HepG2 (cell line): ENCODE results near the gene ZNF217. TPM values are rescaled to one million over a fixed set of nuclear protein-coding genes. Genes with fewer than 3 reads are reported as not detected.

Experiments
- ARNT2 ChIP-seq: sonication (generic); formaldehyde crosslinking; IDR thresholded peaks from 2 replicates; pipeline ENCODE4 v1.8.0; 2022; ENCODE audit warnings: mild to moderate bottlenecking, low read depth, missing genetic modification reagents, moderate library complexity
- ATF7-NPFF ChIP-seq: sonication (generic); formaldehyde crosslinking; IDR thresholded peaks from 2 replicates; pipeline ENCODE4 v1.8.1; 2023; ENCODE audit warnings: mild to moderate bottlenecking, low read depth, missing genetic modification reagents, moderate library complexity
- FOXK1 ChIP-seq: sonication (generic); formaldehyde crosslinking; IDR thresholded peaks from 2 replicates; pipeline ENCODE4 v1.4.0; 2020; ENCODE audit warnings: low read depth, missing genetic modification reagents, borderline replicate concordance
- FOXM1 ChIP-seq: sonication (generic); formaldehyde crosslinking; IDR thresholded peaks from 2 replicates; pipeline ENCODE4 v1.5.0; 2020; ENCODE audit warnings: missing genetic modification reagents
- FOXO1 ChIP-seq: sonication (generic); formaldehyde crosslinking; IDR thresholded peaks from 2 replicates; pipeline ENCODE4 v1.4.0; 2020; ENCODE audit warnings: missing genetic modification reagents
- MTA1 ChIP-seq: sonication (generic); formaldehyde crosslinking; IDR thresholded peaks from 2 replicates; pipeline ENCODE4 v1.4.0; 2020; ENCODE audit warnings: missing genetic modification reagents, mild to moderate bottlenecking, borderline replicate concordance
- PHF8 ChIP-seq: sonication (generic); formaldehyde crosslinking; IDR thresholded peaks from 2 replicates; pipeline ENCODE4 v1.5.0; 2020; ENCODE audit warnings: missing genetic modification reagents
- RORA ChIP-seq: sonication (generic); formaldehyde crosslinking; IDR thresholded peaks from 2 replicates; pipeline ENCODE4 v1.5.0; 2020; ENCODE audit warnings: mild to moderate bottlenecking, missing genetic modification reagents, moderate library complexity
- SAP130 ChIP-seq: IDR thresholded peaks from 2 replicates; pipeline ENCODE4 v1.6.1; 2016; ENCODE audit warnings: low read depth
- SOX5 ChIP-seq: IDR thresholded peaks from 2 replicates; pipeline ENCODE4 v1.6.1; 2016; ENCODE audit warnings: borderline replicate concordance
- THAP11 ChIP-seq: IDR thresholded peaks from 2 replicates; pipeline ENCODE4 v1.6.1; 2016; ENCODE audit warnings: missing biosample characterization, missing genetic modification reagents
- ZBTB25 ChIP-seq: IDR thresholded peaks from 2 replicates; pipeline ENCODE4 v1.6.1; 2018; ENCODE audit warnings: missing genetic modification reagents
- polyA plus RNA-seq, 8 experiments: library from polyadenylated mRNA; depleted of rRNA in 3 of 8; stranded (reverse) in 7 of 8; unstranded in 1 of 8; fragments of >200 nt; fragmentation: Illumina TruSeq in 4 of 8; extraction: Trizol in 4 of 8; gene quantifications; 2 replicates each; pipeline versions ENCODE4 v1.2.1 to v1.2.3, GENCODE V29; 2011 to 2016; ENCODE audit warnings: low read depth in 4 of 8, missing spikeins in 1 of 8, mixed read lengths in 1 of 8; ENCODE audit not compliant: insufficient read depth in 1 of 8
- total RNA-seq, 5 experiments: library from RNA; depleted of rRNA; stranded (reverse); fragments of >200 nt; fragmentation: Illumina TruSeq; extraction: Trizol; gene quantifications; 2 replicates each; pipeline ENCODE4 v1.2.3, GENCODE V29; 2016; ENCODE audit warnings: low read depth in 1 of 5
- TF ChIP-seq, protein P1 (sequence below): sonication (generic); formaldehyde crosslinking; IDR thresholded peaks from 2 replicates; pipeline ENCODE4 v1.5.0; 2020; ENCODE audit warnings: mild to moderate bottlenecking, missing genetic modification reagents
- TF ChIP-seq, protein P2 (sequence below): sonication (generic); formaldehyde crosslinking; IDR thresholded peaks from 2 replicates; pipeline ENCODE4 v1.4.0; 2020; ENCODE audit warnings: missing genetic modification reagents, mild to moderate bottlenecking, borderline replicate concordance

ZNF217 gene
- total and polyA plus RNA-seq, 2 of the 13 experiments (the other 11 are each of a cell fraction or from before 2014, with no cell fraction given): 22.3 to 29.8 TPM

DNA sequence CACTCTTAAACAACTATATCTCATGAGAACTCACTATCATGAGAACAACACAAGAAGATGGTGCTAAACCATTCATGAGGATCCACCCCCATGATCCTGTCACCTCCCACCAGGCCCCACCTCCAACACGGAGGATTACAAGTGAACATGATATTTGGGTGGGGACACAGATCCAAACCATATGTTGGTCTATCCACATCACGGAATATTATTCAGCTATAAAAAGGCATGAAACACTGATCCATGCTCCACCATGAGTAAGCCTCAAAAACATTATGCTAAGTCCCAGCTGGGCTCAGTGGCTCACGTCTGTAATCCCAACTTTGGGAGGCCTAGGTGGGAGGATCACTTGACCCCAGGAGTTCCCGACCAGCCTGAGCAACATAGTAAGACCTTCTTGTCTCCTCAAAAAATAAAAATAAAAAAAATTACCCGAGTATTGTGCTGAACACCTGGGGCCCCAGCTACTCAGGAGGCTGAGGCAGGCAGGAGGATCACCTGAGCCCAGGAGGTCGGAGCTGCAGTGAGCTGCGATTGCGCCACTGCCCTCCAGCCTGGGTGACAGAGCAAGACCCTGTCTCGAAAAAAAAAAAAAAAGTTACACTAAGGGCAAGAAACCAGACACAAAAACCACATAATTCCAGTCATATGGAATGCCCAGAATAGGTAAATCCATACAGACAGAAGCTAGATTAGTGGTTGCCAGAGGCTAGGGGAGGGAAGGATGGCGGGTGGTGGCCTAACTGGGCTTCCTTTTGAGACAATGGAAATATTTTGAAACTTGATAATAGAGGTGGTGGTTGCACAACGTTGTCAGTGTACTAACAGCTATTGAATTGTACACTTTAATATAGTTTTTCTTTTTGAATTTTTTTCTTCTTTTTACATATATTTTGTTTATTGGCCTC lies 43.1 kb downstream of the ZNF217 start (continued):
- TF ChIP-seq, protein P1, sequence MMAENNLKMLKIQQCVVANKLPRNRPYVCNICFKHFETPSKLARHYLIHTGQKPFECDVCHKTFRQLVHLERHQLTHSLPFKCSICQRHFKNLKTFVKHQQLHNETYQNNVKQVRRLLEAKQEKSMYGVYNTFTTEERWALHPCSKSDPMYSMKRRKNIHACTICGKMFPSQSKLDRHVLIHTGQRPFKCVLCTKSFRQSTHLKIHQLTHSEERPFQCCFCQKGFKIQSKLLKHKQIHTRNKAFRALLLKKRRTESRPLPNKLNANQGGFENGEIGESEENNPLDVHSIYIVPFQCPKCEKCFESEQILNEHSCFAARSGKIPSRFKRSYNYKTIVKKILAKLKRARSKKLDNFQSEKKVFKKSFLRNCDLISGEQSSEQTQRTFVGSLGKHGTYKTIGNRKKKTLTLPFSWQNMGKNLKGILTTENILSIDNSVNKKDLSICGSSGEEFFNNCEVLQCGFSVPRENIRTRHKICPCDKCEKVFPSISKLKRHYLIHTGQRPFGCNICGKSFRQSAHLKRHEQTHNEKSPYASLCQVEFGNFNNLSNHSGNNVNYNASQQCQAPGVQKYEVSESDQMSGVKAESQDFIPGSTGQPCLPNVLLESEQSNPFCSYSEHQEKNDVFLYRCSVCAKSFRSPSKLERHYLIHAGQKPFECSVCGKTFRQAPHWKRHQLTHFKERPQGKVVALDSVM (CRISPR knock-in tag): peak; percentile 97
- TF ChIP-seq PHF8 (CRISPR knock-in tag) (0 out of 2 replicates have a peak, but pooled peaks have one; percentile 27), ATF7-NPFF (CRISPR knock-in tag) (no peak), THAP11 (CRISPR knock-in tag) (peak; percentile 34; the same call in 1 of the 2 replicates), ZBTB25 (0 out of 2 replicates have a peak, but pooled peaks have one; percentile 16), RORA (CRISPR knock-in tag) (no peak), ARNT2 (no peak), SAP130 (CRISPR knock-in tag) (0 out of 2 replicates have a peak, but pooled peaks have one; percentile 21), FOXK1 (CRISPR knock-in tag) (0 out of 2 replicates have a peak, but pooled peaks have one; percentile 22), MTA1 (0 out of 2 replicates have a peak, but pooled peaks have one; percentile 48), FOXM1 (CRISPR knock-in tag) (no peak), SOX5 (peak; percentile 85), FOXO1 (0 out of 2 replicates have a peak, but pooled peaks have one; percentile 26)
- TF ChIP-seq, protein P2, sequence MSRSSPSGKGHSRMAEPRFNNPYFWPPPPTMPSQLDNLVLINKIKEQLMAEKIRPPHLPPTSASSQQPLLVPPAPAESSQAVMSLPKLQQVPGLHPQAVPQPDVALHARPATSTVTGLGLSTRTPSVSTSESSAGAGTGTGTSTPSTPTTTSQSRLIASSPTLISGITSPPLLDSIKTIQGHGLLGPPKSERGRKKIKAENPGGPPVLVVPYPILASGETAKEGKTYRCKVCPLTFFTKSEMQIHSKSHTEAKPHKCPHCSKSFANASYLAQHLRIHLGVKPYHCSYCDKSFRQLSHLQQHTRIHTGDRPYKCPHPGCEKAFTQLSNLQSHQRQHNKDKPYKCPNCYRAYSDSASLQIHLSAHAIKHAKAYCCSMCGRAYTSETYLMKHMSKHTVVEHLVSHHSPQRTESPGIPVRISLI: peak; percentile 90
